ENCODE data around the gene CDHR2.

The CDHR2 gene

GRCh38 chr5:176521699-176522263 is 27.4 kb upstream of the CDHR2 start:
- DNase-seq (ENCODE audit: low spot score): no peak
- ChIA-PET POLR2A (ENCODE audit: low non-redundant PET) (no interaction called here), CTCF (no interaction called here)
- TF ChIP-seq CTCF (conservative IDR thresholded peaks at IDR 0.05; ENCODE audit: low read depth): no peak
- peak overlapping the region; percentile 11; the same call in 1 of the 2 replicates for H3K27ac ChIP-seq

GRCh38 chr5:176524138-176524537 is 25.0 kb upstream of the CDHR2 start:
- TF ChIP-seq CTCF (conservative IDR thresholded peaks at IDR 0.05; ENCODE audit: low read depth): no peak
- DNase-seq (ENCODE audit: low spot score): no peak
- ChIA-PET CTCF (interaction anchor here (0.6 kb wide), 1 partner anchor 495 kb away, joined by 6 read pairs; no protein-coding TSS in a partner anchor), POLR2A (ENCODE audit: low non-redundant PET) (interaction anchor here (0.6 kb wide), 1 partner anchor 20 kb away, joined by 3 read pairs; no protein-coding TSS in a partner anchor)
- peak overlapping the region; percentile 76 for H3K27ac ChIP-seq

- ChIA-PET CTCF (no interaction called here), POLR2A (ENCODE audit: low non-redundant PET) (no interaction called here)
- TF ChIP-seq CTCF (conservative IDR thresholded peaks at IDR 0.05; ENCODE audit: low read depth): no peak
- DNase-seq (ENCODE audit: low spot score): no peak
- H3K27ac ChIP-seq: peak overlapping the region; percentile 76; the same call in 1 of the 2 replicates
Measured at GRCh38 chr5:176524987-176525386, 24.2 kb upstream of the CDHR2 start.

- POLR2A ChIA-PET (ENCODE audit: low non-redundant PET): no interaction called here
- no peak for TF ChIP-seq CTCF (conservative IDR thresholded peaks at IDR 0.05; ENCODE audit: low read depth)
- CTCF ChIA-PET: no interaction called here
- peak overlapping the region; percentile 31 for H3K27ac ChIP-seq
- DNase-seq (ENCODE audit: low spot score): no peak
Measured at GRCh38 chr5:176525677-176526076, 23.5 kb upstream of the CDHR2 start.

- no peak for TF ChIP-seq CTCF (conservative IDR thresholded peaks at IDR 0.05; ENCODE audit: low read depth)
- ChIA-PET POLR2A (ENCODE audit: low non-redundant PET) (no interaction called here), CTCF (interaction anchor here (0.6 kb wide), 1 partner anchor 31 kb away, joined by 4 read pairs; no protein-coding TSS in a partner anchor)
- H3K27ac ChIP-seq: peak overlapping the region; percentile 31
- no peak for DNase-seq (ENCODE audit: low spot score)
Measured at GRCh38 chr5:176526462-176526861, 22.7 kb upstream of the CDHR2 start.

- DNase-seq (ENCODE audit: low spot score): no peak
- ChIA-PET CTCF (interaction anchor here (0.6 to 2.3 kb wide), 2 partner anchors 30 to 80 kb away, joined by 4 to 7 read pairs; no protein-coding TSS in a partner anchor), POLR2A (ENCODE audit: low non-redundant PET) (interaction anchor here (0.5 kb wide), 1 partner anchor 13 kb away, joined by 4 read pairs; no protein-coding TSS in a partner anchor)
- TF ChIP-seq CTCF (conservative IDR thresholded peaks at IDR 0.05; ENCODE audit: low read depth): no peak
- H3K27ac ChIP-seq: peak overlapping the region; percentile 96
Measured at GRCh38 chr5:176527246-176528222, 21.6 kb upstream of the CDHR2 start.

Data from RWPE1 (cell line).